Mucosa of descending colon (tissue), 3 donors: ENCODE data around the gene TLL2. TPM values are rescaled to one million over a fixed set of nuclear protein-coding genes. Genes with fewer than 3 reads are reported as not detected.

Source experiments
- ATAC-seq: fragments of 200-7000 bp; cut with Tn5 transposase; one replicate; pipeline ENCODE4 v1.9.1; 2020; ENCODE audit warnings: mild to moderate bottlenecking, moderate library complexity
- DNase-seq, 3 donors: peaks; one replicate each; pipeline ENCODE4 v3.0.0-alpha.2; 2020
- H3K36me3 ChIP-seq: fragments of 200-600 bp; one replicate; pipeline ENCODE4 v1.8.0; 2021; ENCODE audit warnings: low read depth, mild to moderate bottlenecking
- H3K4me1 ChIP-seq: fragments of 200-600 bp; one replicate; pipeline ENCODE4 v1.8.0; 2021; ENCODE audit warnings: low read depth, mild to moderate bottlenecking
- H3K4me3 ChIP-seq: fragments of 200-600 bp; one replicate; pipeline ENCODE4 v1.8.0; 2021; ENCODE audit warnings: mild to moderate bottlenecking
- H3K9me3 ChIP-seq: fragments of 200-600 bp; one replicate; pipeline ENCODE4 v1.8.0; 2021; ENCODE audit warnings: mild to moderate bottlenecking
- intact Hi-C, 2 donors: fragments of 100-400 bp; cut with DNase I in 1 of 2; cut with micrococcal nuclease in 1 of 2; formaldehyde crosslinking; loops; one replicate each; pipeline versions ENCODE4 v1.11.0 to v1.11.1; 2022; cut with DNase I, micrococcal nuclease
- total RNA-seq, 3 donors: library from RNA; stranded (reverse); fragmentation: NEBNext Ultra II Directional in 2 of 3; extraction: Animal tissue kit (Norgen Biotek cat#: 25700) in 2 of 3; gene quantifications; one replicate each; pipeline versions ENCODE4 v1.2.1 to v1.2.4, GENCODE V29; 2021 to 2023
- TF ChIP-seq, protein P1 (sequence below): fragments of 200-600 bp; IDR thresholded peaks from one replicate; pipeline ENCODE4 v1.8.0; 2022; ENCODE audit warnings: antibody characterized with exemption, mild to moderate bottlenecking
- donor health status: DM: no; HTN: no; CAD: no; lungs with moderate emphysema.
- donor health status: DM: no; HTN: no; CAD: no.
- donor health status: DM: no; HTN: yes; CAD: no.

The TLL2 gene
- total RNA-seq, 3 donors from 2014 or later, result 0.17 to 0.70 (median 0.65) TPM

DNA sequence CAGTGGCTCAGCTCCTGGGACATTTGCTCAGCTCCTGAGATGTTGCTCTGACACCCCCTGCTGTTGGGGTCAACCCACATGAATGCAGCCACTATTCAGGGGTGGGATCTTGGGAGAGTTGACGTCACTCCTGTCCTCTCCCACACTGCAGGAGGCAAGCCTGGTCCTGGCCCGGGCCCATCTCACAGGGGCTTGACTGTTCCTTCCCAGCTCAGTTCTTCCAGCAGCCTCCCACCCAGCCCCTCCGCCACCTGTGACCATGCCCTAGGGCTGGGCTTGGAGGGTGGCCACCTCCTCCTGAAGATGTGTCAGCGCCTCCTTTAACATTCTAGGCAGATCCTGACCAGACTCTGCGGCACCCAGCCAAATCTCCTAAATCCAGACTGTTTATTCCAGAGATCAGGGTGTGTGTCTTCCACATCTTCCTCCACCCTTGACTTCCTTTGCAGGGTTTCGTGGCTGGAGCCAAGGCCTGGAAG is 135.9 kb downstream of the TLL2 start:
- Histone ChIP-seq H3K4me3 (no peak overlapping the region), H3K9me3 (no peaks in the 10 kb centered on the region), H3K36me3 (no peaks in the 10 kb centered on the region), H3K4me1 (no peaks in the 10 kb centered on the region)
- peak in 2 of 3 donors; percentile 27 to 31 for DNase-seq
- intact Hi-C loops, result loop anchor here in 1 of 2 donors (10.0 kb wide), 1 partner anchor 447 kb away; no protein-coding TSS in a partner anchor
- TF ChIP-seq, protein P1, sequence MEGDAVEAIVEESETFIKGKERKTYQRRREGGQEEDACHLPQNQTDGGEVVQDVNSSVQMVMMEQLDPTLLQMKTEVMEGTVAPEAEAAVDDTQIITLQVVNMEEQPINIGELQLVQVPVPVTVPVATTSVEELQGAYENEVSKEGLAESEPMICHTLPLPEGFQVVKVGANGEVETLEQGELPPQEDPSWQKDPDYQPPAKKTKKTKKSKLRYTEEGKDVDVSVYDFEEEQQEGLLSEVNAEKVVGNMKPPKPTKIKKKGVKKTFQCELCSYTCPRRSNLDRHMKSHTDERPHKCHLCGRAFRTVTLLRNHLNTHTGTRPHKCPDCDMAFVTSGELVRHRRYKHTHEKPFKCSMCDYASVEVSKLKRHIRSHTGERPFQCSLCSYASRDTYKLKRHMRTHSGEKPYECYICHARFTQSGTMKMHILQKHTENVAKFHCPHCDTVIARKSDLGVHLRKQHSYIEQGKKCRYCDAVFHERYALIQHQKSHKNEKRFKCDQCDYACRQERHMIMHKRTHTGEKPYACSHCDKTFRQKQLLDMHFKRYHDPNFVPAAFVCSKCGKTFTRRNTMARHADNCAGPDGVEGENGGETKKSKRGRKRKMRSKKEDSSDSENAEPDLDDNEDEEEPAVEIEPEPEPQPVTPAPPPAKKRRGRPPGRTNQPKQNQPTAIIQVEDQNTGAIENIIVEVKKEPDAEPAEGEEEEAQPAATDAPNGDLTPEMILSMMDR, result no peak
- ATAC-seq, result no peak

DNA sequence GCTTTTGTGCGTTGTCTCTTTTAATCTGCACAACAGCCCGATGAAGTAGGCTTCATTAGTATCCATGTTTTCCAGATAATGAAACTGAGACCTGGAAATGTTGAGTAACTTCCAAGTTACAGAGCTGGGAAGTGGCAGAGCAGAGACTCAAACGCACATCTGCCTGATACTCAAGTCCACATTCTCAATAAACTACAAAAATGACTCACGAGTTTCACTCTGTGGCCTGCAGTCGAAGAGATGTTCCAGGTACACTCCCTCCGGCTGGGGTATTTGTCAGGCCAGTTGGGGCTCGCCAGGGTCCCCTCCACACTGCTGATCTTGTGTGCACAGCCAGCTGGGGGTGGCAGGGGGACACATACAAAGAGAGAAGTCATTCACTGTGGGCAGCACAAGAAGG is 137.2 kb downstream of the TLL2 start:
- ATAC-seq (no peak), DNase-seq (no peak)
- TF ChIP-seq, protein P1, result no peak
- no peaks in the 10 kb centered on the region for H3K36me3 ChIP-seq
- no peaks in the 10 kb centered on the region for H3K9me3 ChIP-seq
- no peaks in the 10 kb centered on the region for H3K4me1 ChIP-seq
- H3K4me3 ChIP-seq, result no peak overlapping the region
- intact Hi-C loops, result loop anchor here in 1 of 2 donors (10.0 kb wide), 1 partner anchor 448 kb away; no protein-coding TSS in a partner anchor

GRCh38 chr10:96374985-96375830 is 138.5 kb downstream of the TLL2 start:
- TF ChIP-seq, protein P1, result peak; percentile 97
- H3K9me3 ChIP-seq, result no peaks in the 10 kb centered on the region
- no peaks in the 10 kb centered on the region for H3K36me3 ChIP-seq
- peak; percentile 80 to 91 (median 91) for DNase-seq
- H3K4me3 ChIP-seq, result no peak overlapping the region
- no peaks in the 10 kb centered on the region for H3K4me1 ChIP-seq
- ATAC-seq, result peak; percentile 99
- intact Hi-C loops, result loop anchor here in 1 of 2 donors (10.0 kb wide), 1 partner anchor 450 kb away; no protein-coding TSS in a partner anchor

DNA sequence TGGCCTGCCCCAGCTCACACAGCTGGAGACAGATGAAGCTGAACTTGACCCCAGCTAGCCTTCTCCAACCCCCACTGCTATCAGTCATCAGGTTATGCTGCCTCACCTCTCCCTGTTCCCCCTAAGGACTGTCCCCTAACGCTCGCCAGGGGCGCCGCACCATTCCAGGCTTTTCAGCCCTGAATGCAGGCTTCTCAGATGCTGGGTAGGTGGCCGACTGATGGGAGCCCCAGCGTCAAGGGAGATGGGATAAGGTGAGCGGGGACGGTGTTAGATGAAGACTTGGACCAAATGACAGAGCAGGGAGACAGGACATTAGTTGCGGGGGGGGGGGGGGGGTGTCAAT is 139.1 kb downstream of the TLL2 start:
- no peak overlapping the region for H3K4me3 ChIP-seq
- H3K36me3 ChIP-seq, result no peaks in the 10 kb centered on the region
- H3K4me1 ChIP-seq, result no peaks in the 10 kb centered on the region
- intact Hi-C loops, result loop anchor here in 1 of 2 donors (10.0 kb wide), 1 partner anchor 450 kb away; no protein-coding TSS in a partner anchor
- ATAC-seq (no peak), DNase-seq (no peak)
- H3K9me3 ChIP-seq, result no peaks in the 10 kb centered on the region
- TF ChIP-seq, protein P1, result no peak

DNA sequence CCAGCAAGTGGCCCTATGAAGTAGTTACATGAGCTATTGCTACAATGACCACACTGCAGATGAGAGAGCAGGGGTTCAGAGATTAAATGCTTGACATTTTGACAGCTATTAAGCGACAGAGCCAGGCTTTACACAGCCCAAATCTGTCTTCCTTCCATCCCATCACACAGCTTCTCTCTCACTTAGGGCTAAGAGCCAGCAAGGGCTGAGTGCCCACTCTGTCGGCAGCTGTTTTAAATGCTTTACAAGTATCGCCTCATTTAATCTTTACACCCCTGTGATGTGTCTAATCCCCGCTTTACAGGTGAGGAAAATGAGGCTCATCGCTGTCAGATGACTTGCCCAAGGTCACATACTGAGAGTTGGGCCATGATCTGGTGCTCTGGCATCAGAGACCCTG is 139.7 kb downstream of the TLL2 start:
- no peak for DNase-seq
- ATAC-seq, result no peak
- H3K9me3 ChIP-seq, result no peaks in the 10 kb centered on the region
- intact Hi-C loops, result loop anchor here in 1 of 2 donors (10.0 kb wide), 1 partner anchor 451 kb away; no protein-coding TSS in a partner anchor
- H3K36me3 ChIP-seq, result no peaks in the 10 kb centered on the region
- H3K4me1 ChIP-seq, result no peaks in the 10 kb centered on the region
- H3K4me3 ChIP-seq, result no peak overlapping the region
- TF ChIP-seq, protein P1, result no peak
